Body of pancreas (tissue), 4 donors: ENCODE measurements around the gene ZNF385D. TPM values are rescaled to one million over a fixed set of nuclear protein-coding genes. Genes with fewer than 3 reads are reported as not detected.

ENCODE experiments used
- ATAC-seq: fragments of 150-250 bp; one replicate; pipeline ENCODE4 v1.9.1; 2016
- DNase-seq, 4 donors: peaks; one replicate each; pipeline ENCODE4 v3.0.0-alpha.2; 2019
- H3K27ac ChIP-seq, 4 donors: fragments of 200-600 bp; sonication (generic); 1 replicate in 3 of 4; 2 replicates in 1 of 4; pipeline versions ENCODE4 v1.5.1 to v1.6.1; 2016 to 2019; ENCODE audit warnings: mild to moderate bottlenecking in 1 of 4, mixed read lengths in 1 of 4, moderate library complexity in 1 of 4
- H3K27me3 ChIP-seq, 2 donors: fragments of 200-600 bp; sonication (generic); one replicate each; pipeline ENCODE4 v1.6.0; 2016; ENCODE audit warnings: mild to moderate bottlenecking in 1 of 2
- H3K36me3 ChIP-seq, 2 donors: fragments of 200-600 bp; sonication (generic); replicated peaks in 1 of 2; 2 replicates each; pipeline ENCODE4 v1.5.1; 2016; ENCODE audit warnings: low read depth in 2 of 2; ENCODE audit not compliant: insufficient read depth in 1 of 2
- H3K4me1 ChIP-seq: fragments of 200-600 bp; sonication (generic); one replicate; pipeline ENCODE4 v1.6.0; 2016
- H3K4me3 ChIP-seq, 2 donors: fragments of 200-600 bp; sonication (generic); 1 replicate in 1 of 2; 2 replicates in 1 of 2; pipeline ENCODE4 v1.5.1; 2016 to 2019
- H3K9me3 ChIP-seq, 3 donors: fragments of 200-600 bp; sonication (generic); 1 replicate in 2 of 3; 2 replicates in 1 of 3; pipeline ENCODE4 v1.5.1; 2016
- POLR2A ChIP-seq, 3 donors: fragments of 450-650 bp; IDR thresholded peaks; one replicate each; pipeline ENCODE4 v1.6.1; 2016; ENCODE audit warnings: antibody characterized with exemption in 3 of 3, mild to moderate bottlenecking in 2 of 3
- WGBS, 2 donors: methylation state at CpG; one replicate each; pipeline ENCODE4 v1.1.5; 2017; 5-methylcytosine and 5-hydroxymethylcytosine counted together
- intact Hi-C: fragments of 100-400 bp; cut with DNase I; formaldehyde crosslinking; loops from one replicate; pipeline ENCODE4 v1.15.1; 2023
- total RNA-seq, 2 donors: library from RNA; depleted of rRNA; stranded (reverse); fragments of >200 nt; gene quantifications; one replicate each; pipeline ENCODE4 v1.1.0, GENCODE V29; 2016
- TF ChIP-seq, protein P1 (sequence below), 7 experiments: fragments of 450-650 bp in 4 of 7; fragments of 200-600 bp in 3 of 7; sonication (generic) in 3 of 7; IDR thresholded peaks; one replicate each; pipeline ENCODE4 v1.5.1; 2016 to 2019; ENCODE audit warnings: antibody characterized with exemption in 7 of 7

The ZNF385D gene
- total RNA-seq, 2 donors from 2014 or later = 3.9 to 5.9 TPM

DNA sequence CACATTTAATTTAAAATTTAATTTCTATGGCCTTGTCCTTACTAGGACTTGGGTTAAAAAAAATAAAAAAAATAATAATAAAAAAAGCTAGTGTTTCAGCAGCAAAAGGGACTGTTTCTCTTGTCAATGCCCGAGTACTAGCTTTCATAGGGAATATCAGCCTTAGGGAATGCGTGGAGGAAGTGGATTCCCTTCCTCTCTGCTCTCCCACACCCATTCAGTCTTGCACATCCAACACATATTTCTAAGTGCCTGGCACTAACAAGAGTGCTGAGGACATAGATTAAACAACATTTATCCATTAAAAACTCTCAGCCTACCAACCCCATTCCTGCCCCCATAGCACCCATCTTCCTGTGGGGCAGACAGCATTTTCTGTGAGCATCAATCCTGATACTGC is 6.2 kb downstream of the ZNF385D start:
- no peak overlapping the region for H3K27ac ChIP-seq
- WGBS, 2 donors = 54 to 73% methylated on average over 2 of the region's 2 CpGs
- no peaks in the 10 kb centered on the region for H3K4me1 ChIP-seq
- DNase-seq = no peak
- H3K36me3 ChIP-seq = no peaks in the 10 kb centered on the region
- intact Hi-C loops = no loop called here
- ATAC-seq = no peak
- no peaks in the 10 kb centered on the region for H3K9me3 ChIP-seq
- H3K27me3 ChIP-seq = no peaks in the 10 kb centered on the region
- TF ChIP-seq, protein P1, sequence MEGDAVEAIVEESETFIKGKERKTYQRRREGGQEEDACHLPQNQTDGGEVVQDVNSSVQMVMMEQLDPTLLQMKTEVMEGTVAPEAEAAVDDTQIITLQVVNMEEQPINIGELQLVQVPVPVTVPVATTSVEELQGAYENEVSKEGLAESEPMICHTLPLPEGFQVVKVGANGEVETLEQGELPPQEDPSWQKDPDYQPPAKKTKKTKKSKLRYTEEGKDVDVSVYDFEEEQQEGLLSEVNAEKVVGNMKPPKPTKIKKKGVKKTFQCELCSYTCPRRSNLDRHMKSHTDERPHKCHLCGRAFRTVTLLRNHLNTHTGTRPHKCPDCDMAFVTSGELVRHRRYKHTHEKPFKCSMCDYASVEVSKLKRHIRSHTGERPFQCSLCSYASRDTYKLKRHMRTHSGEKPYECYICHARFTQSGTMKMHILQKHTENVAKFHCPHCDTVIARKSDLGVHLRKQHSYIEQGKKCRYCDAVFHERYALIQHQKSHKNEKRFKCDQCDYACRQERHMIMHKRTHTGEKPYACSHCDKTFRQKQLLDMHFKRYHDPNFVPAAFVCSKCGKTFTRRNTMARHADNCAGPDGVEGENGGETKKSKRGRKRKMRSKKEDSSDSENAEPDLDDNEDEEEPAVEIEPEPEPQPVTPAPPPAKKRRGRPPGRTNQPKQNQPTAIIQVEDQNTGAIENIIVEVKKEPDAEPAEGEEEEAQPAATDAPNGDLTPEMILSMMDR (IDR thresholded peaks at IDR 0.05) = no peak
- TF ChIP-seq POLR2A (IDR thresholded peaks at IDR 0.05) = no peak
- no peak overlapping the region for H3K4me3 ChIP-seq

DNA sequence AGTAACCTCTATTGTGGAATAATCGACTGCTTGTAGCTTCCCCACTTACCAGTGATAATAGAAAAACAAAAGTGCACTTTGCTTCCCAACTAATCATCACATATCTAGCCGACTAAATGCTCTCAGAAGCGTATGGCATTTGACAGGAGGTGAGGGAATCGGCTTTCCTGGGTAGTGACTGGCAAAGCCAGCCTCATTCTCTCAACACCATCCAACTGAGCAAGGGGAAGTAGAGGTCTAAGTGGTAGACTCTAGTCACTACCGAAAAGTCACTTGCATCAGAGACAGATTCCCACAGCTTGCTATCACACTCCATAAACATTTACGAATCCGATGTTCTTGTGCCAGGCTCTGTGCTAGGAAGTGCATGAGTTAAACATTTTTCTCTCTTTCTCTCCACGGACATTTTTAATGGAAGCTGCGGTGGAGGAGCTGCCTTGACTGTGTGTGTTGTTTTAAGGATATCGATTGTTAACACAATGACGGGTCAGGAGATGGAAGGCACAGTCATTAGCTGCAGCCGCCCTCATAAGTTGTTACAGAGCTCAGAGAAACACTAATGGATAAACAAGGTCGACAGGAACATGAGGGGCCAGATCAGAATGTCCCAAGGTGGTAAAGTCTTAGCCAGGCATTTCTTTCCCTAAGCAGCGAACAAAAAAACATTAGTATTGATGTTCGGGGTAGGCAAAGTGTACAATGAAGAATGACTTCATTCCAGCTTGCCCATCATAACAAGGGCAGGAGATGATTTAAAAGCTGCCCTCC is 11.9 kb downstream of the ZNF385D start:
- H3K9me3 ChIP-seq = no peaks in the 10 kb centered on the region
- ATAC-seq = no peak
- H3K27ac ChIP-seq = no peak overlapping the region
- H3K36me3 ChIP-seq = no peaks in the 10 kb centered on the region
- TF ChIP-seq POLR2A (IDR thresholded peaks at IDR 0.05) = no peak
- TF ChIP-seq, protein P1 (IDR thresholded peaks at IDR 0.05) = no peak
- no peak for DNase-seq
- H3K4me1 ChIP-seq = no peaks in the 10 kb centered on the region
- H3K4me3 ChIP-seq = no peak overlapping the region
- H3K27me3 ChIP-seq = no peaks in the 10 kb centered on the region
- intact Hi-C loops = no loop called here
- 56 to 64% methylated on average over 15 of the region's 15 CpGs for WGBS, 2 donors

DNA sequence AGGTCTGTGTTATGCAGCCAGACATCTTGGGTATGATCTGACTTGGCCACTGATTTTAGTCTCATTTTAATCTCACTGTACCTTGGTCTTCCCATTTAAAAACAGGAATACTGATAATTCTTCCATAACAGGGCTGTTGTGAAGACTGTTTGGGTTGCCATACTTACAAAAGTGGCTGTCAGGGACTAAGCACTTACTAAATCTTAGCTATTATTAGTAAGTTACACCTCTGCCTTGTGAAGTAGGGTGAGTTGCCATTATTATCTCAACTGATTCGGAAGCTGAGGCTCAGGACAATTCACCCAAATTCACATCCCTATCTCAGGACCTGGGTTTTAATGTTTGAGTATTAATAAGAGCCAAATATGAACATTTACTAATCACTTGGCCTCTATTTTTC is 12.7 kb downstream of the ZNF385D start:
- no peak for ATAC-seq
- DNase-seq = no peak
- H3K4me3 ChIP-seq = no peak overlapping the region
- intact Hi-C loops = no loop called here
- H3K4me1 ChIP-seq = no peaks in the 10 kb centered on the region
- no peak for TF ChIP-seq POLR2A (IDR thresholded peaks at IDR 0.05)
- TF ChIP-seq, protein P1 (IDR thresholded peaks at IDR 0.05) = no peak
- H3K36me3 ChIP-seq = no peaks in the 10 kb centered on the region
- no peak overlapping the region for H3K27ac ChIP-seq
- 54 to 63% methylated on average over 1 of the region's 1 CpG for WGBS, 2 donors
- H3K27me3 ChIP-seq = no peaks in the 10 kb centered on the region
- no peaks in the 10 kb centered on the region for H3K9me3 ChIP-seq

DNA sequence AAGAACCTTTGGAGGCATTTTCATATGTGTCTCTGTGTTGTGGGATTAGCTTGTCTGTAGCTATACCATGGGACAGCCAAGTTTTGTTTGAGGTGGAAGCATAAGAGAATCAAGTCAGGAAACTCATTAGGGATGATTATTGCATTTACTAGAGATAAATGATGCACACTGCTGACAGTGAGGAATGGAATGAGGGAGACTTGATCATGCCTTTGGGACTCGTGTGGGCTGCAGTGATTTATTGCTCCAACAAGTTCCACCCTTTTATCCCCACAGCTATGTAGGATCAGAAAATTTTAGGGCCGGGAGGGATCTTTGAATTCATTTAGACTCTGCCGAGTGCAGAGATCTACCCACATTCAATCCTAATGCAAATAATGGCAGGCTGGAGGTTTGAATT is 16.3 kb downstream of the ZNF385D start:
- 50 to 51% methylated on average over 3 of the region's 3 CpGs for WGBS, 2 donors
- Histone ChIP-seq H3K9me3 (no peaks in the 10 kb centered on the region), H3K27ac (no peak overlapping the region), H3K36me3 (no peaks in the 10 kb centered on the region), H3K4me3 (no peak overlapping the region), H3K27me3 (no peaks in the 10 kb centered on the region), H3K4me1 (no peaks in the 10 kb centered on the region)
- intact Hi-C loops = no loop called here
- TF ChIP-seq, protein P1 (IDR thresholded peaks at IDR 0.05) = no peak
- TF ChIP-seq POLR2A (IDR thresholded peaks at IDR 0.05) = no peak
- ATAC-seq (no peak), DNase-seq (no peak)

DNA sequence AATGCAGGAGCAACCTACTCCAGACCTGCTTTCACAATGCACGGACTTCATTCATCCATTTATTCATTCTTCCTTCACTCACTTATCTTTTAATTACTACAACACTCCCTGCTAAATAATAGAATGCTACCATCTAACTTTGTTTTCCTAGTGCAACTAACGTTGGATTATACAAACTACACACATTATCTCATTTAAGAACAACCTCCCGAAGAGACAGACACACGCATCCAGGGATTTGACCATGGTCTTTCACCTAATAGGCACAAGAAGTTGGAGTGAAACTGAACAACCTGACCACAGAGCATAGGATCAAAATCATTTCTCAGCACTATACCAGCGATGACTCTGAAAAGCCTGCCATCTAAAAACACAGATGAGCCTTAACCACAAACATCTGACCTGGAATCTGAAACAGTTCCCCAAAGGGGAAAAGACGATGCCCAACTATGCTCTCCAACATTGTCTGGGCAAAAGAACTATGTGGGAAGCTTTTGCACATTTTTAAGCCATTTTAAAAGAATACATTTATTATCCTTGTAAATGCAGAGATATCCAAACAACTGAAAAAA is 21.0 kb downstream of the ZNF385D start:
- Histone ChIP-seq H3K36me3 (no peaks in the 10 kb centered on the region), H3K4me1 (no peaks in the 10 kb centered on the region), H3K9me3 (no peaks in the 10 kb centered on the region), H3K4me3 (no peak overlapping the region), H3K27ac (no peak overlapping the region), H3K27me3 (no peaks in the 10 kb centered on the region)
- intact Hi-C loops = no loop called here
- no peak for TF ChIP-seq POLR2A (IDR thresholded peaks at IDR 0.05)
- TF ChIP-seq, protein P1 (IDR thresholded peaks at IDR 0.05) = no peak
- ATAC-seq (no peak), DNase-seq (no peak)
- 49 to 65% methylated on average over 6 of the region's 6 CpGs for WGBS, 2 donors
